Liver (tissue), 9 donors: ENCODE measurements around the gene SLIT2. TPM values are rescaled to one million over a fixed set of nuclear protein-coding genes. Genes with fewer than 3 reads are reported as not detected.

ENCODE experiments used
- DNase-seq: peaks from one replicate; pipeline ENCODE4 v3.0.0-alpha.2; 2017; ENCODE audit warnings: low spot score
- H3K27ac ChIP-seq, 2 donors: one replicate each; pipeline ENCODE4 v1.7.0; 2013; ENCODE audit warnings: inconsistent platforms in 2 of 2, low read length in 2 of 2, control low read depth in 1 of 2, low read depth in 1 of 2, mild to moderate bottlenecking in 1 of 2
- H3K27me3 ChIP-seq, 4 donors: one replicate each; pipeline versions ENCODE4 v1.6.1 to v1.7.0; 2013; ENCODE audit warnings: low read length in 3 of 4, inconsistent platforms in 1 of 4, mild to moderate bottlenecking in 1 of 4, moderate library complexity in 1 of 4; ENCODE audit not compliant: control insufficient read depth in 4 of 4, insufficient read depth in 4 of 4
- H3K36me3 ChIP-seq, 4 donors: one replicate each; pipeline versions ENCODE4 v1.6.1 to v1.7.0; 2013; ENCODE audit warnings: low read length in 3 of 4, mild to moderate bottlenecking in 3 of 4, low read depth in 1 of 4, moderate library complexity in 1 of 4; ENCODE audit not compliant: control insufficient read depth in 4 of 4, insufficient read depth in 3 of 4
- H3K4me1 ChIP-seq, 4 donors: one replicate each; pipeline versions ENCODE4 v1.6.1 to v1.7.0; 2013; ENCODE audit warnings: low read length in 3 of 4, mild to moderate bottlenecking in 3 of 4, moderate library complexity in 1 of 4; ENCODE audit not compliant: control insufficient read depth in 4 of 4, insufficient read depth in 4 of 4
- H3K4me3 ChIP-seq, 3 donors: one replicate each; pipeline versions ENCODE4 v1.6.1 to v1.7.0; 2013; ENCODE audit warnings: low read length in 3 of 3, control low read depth in 1 of 3, low read depth in 1 of 3, mild to moderate bottlenecking in 1 of 3
- H3K9ac ChIP-seq, 2 donors: one replicate each; pipeline ENCODE4 v1.7.0; 2013; ENCODE audit warnings: low read length in 2 of 2, mild to moderate bottlenecking in 2 of 2, moderate library complexity in 2 of 2, control low read depth in 1 of 2, low read depth in 1 of 2
- H3K9me3 ChIP-seq, 4 donors: one replicate each; pipeline versions ENCODE4 v1.6.1 to v1.7.0; 2013; ENCODE audit warnings: low read length in 3 of 4; ENCODE audit not compliant: control insufficient read depth in 4 of 4
- CTCF ChIP-seq: fragments of 150-350 bp; IDR thresholded peaks from 2 replicates; pipeline ENCODE4 v1.5.1; 2017; ENCODE audit warnings: improper control_type of control experiment, low read depth, low read length; ENCODE audit not compliant: missing input control
- FOXA1 ChIP-seq: IDR thresholded peaks from 2 replicates; pipeline ENCODE4 v1.6.1; 2016; ENCODE audit warnings: antibody characterized with exemption
- FOXA2 ChIP-seq: IDR thresholded peaks from 2 replicates; pipeline ENCODE4 v1.6.1; 2016; ENCODE audit warnings: antibody characterized with exemption
- HNF4G ChIP-seq: IDR thresholded peaks from 2 replicates; pipeline ENCODE4 v1.6.1; 2016; ENCODE audit warnings: antibody characterized with exemption
- NR2F2 ChIP-seq: IDR thresholded peaks from 2 replicates; pipeline ENCODE4 v1.6.1; 2016; ENCODE audit warnings: antibody characterized with exemption
- REST ChIP-seq: IDR thresholded peaks from 2 replicates; pipeline ENCODE4 v1.6.1; 2016; ENCODE audit warnings: antibody characterized with exemption, mild to moderate bottlenecking
- RXRA ChIP-seq, 2 donors: IDR thresholded peaks; 2 replicates each; pipeline ENCODE4 v1.6.1; 2017 to 2018; ENCODE audit warnings: antibody characterized with exemption in 2 of 2, mild to moderate bottlenecking in 1 of 2
- SP1 ChIP-seq: IDR thresholded peaks from 2 replicates; pipeline ENCODE4 v1.6.1; 2018; ENCODE audit warnings: antibody characterized with exemption, mild to moderate bottlenecking
- TAF1 ChIP-seq: conservative IDR thresholded peaks from 2 replicates; pipeline ENCODE4 v1.6.1; 2016; ENCODE audit warnings: antibody characterized with exemption, mild to moderate bottlenecking
- YY1 ChIP-seq: IDR thresholded peaks from 2 replicates; pipeline ENCODE4 v1.6.1; 2016; ENCODE audit warnings: antibody characterized with exemption, mild to moderate bottlenecking
- ZBTB33 ChIP-seq: IDR thresholded peaks from 2 replicates; pipeline ENCODE4 v1.6.1; 2016; ENCODE audit warnings: antibody characterized with exemption
- WGBS: extraction: QIAGEN DNeasy Blood & Tissue Kit; methylation state at CpG from one replicate; pipeline ENCODE4 v1.1.7; 2013; 5-methylcytosine and 5-hydroxymethylcytosine counted together
- polyA plus RNA-seq, 2 donors: library from polyadenylated mRNA; stranded (reverse) in 1 of 2; unstranded in 1 of 2; fragments of 200-250 nt in 1 of 2; fragments of >200 nt in 1 of 2; fragmentation: Nextera tagmentation in 1 of 2; extraction: Ambion mirVana in 1 of 2; gene quantifications; one replicate each; pipeline versions ENCODE4 v1.2.1 to v1.2.3, GENCODE V29; 2013 to 2015
- total RNA-seq, 2 donors: library from RNA; depleted of rRNA; stranded (reverse); fragments of >200 nt; gene quantifications; one replicate each; pipeline ENCODE4 v1.2.3, GENCODE V29; 2014
- TF ChIP-seq, protein P1 (sequence below): IDR thresholded peaks from 2 replicates; pipeline ENCODE4 v1.6.1; 2016; ENCODE audit warnings: antibody characterized with exemption
- donor health status: healthy.
- donor health status: healthy.
- donor health status: healthy.
- donor health status: healthy.
- donor health status: healthy.

The SLIT2 gene
- total and polyA plus RNA-seq, 4 donors: 0.44 to 2.3 (median 1.2) TPM

DNA sequence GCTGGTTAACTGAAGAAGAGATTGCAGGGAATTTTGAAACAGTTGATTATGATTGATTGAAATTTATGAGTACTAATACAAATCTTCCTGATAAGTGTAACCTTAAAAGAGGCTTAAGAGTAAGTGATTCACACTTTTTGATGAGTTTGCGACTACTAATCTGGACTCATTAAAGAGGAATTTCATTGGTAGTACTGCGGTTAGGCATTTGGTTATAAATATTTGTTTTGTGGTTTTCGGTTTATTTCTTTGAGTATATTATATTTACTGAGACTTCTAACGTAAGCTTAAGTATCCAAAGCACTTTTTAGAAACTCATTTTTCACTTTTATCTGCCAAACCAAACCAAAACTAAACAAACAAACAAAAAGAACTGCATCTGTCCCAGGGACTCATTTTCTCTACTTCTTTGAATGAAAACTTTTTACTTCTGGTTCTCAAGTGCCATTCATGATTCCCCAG, 20.7 kb downstream of the SLIT2 start:
- Histone ChIP-seq H3K4me3 (no peak overlapping the region), H3K27ac (no peak overlapping the region), H3K9me3 (no peaks in the 10 kb centered on the region), H3K4me1 (no peaks in the 10 kb centered on the region), H3K36me3 (no peaks in the 10 kb centered on the region), H3K9ac (no peak overlapping the region), H3K27me3 (peaks cover 0 to 3% (median 0%) of the 10 kb centered on the region in 4 donors)
- 82% methylated on average over 4 of the region's 4 CpGs for WGBS
- no peak for DNase-seq
- TF ChIP-seq NR2F2: no peak
- no peak for TF ChIP-seq RXRA (IDR thresholded peaks at IDR 0.05)
- no peak for TF ChIP-seq TAF1
- no peak for TF ChIP-seq REST
- no peak for TF ChIP-seq YY1
- no peak for TF ChIP-seq ZBTB33
- no peak for TF ChIP-seq FOXA1
- TF ChIP-seq, protein P1, sequence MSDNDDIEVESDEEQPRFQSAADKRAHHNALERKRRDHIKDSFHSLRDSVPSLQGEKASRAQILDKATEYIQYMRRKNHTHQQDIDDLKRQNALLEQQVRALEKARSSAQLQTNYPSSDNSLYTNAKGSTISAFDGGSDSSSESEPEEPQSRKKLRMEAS: no peak
- no peak for TF ChIP-seq FOXA2

DNA sequence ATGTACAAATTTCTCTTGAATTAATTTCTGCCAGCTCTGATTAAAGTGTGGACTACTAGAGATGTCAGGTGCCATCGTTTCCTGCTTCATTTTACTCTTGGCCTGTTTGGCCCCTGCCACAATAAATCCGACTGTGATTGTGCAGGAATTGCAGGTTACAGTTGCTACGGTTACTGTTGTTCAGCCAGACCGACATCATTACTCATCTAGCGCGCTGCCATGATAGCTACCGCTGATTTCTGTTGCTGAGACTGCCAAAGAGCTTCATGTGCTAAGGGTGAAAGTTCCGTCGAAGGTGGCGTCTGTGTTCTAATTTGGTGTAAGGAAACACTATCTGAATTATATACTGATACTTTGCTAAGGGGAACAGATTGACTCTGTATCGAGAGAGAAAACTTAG, 22.1 kb downstream of the SLIT2 start:
- Histone ChIP-seq H3K4me3 (no peak overlapping the region), H3K4me1 (no peaks in the 10 kb centered on the region), H3K27me3 (peaks cover 0 to 3% (median 0%) of the 10 kb centered on the region in 4 donors), H3K27ac (no peak overlapping the region), H3K9ac (no peak overlapping the region), H3K9me3 (no peaks in the 10 kb centered on the region), H3K36me3 (no peaks in the 10 kb centered on the region)
- no peak for DNase-seq
- no peak for TF ChIP-seq HNF4G
- no peak for TF ChIP-seq TAF1
- TF ChIP-seq CTCF: no peak
- TF ChIP-seq SP1: no peak
- no peak for TF ChIP-seq FOXA1
- TF ChIP-seq, protein P1: no peak
- WGBS: 87% methylated on average over 11 of the region's 11 CpGs
